Ramos (cell line): ENCODE results near the gene ODC1.
"Not testable (repeated sequence)": the region's sequence is repeated elsewhere in the genome, so short reads cannot be mapped to it uniquely, and the experiment has no call there.

Experiments
- in situ Hi-C: fragments of 300-500 bp; cut with MboI; formaldehyde crosslinking; loops from one replicate; pipeline ENCODE4 v1.14.3; 2022; ENCODE audit warnings: low sequenced_read_pairs; ENCODE audit not compliant: unreplicated experiment

The ODC1 gene

GRCh38 chr2:10457846-10458598 lies 9.9 kb upstream of the ODC1 start:
- in situ Hi-C loops: no loop called here

DNA sequence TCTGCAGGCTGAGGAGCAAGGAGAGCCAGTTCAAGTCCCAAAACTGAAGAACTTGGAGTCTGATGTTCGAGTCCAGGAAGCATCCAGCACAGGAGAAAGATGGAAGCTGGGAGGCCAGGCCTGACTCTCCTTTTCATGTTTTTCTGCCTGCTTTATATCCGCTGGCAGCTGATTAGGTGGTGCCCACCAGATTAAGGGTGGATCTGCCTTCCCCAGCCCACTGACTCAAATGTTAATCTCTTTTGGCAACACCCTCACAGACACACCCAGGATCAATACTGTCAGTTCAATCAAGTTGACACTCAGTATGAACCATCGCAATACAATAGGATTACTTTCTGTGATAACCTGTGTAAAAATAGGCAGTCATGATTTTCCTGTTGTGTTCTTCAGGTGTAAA lies 9.1 kb upstream of the ODC1 start:
- in situ Hi-C loops: not testable (repeated sequence)

GRCh38 chr2:10454505-10454904 lies 6.4 kb upstream of the ODC1 start:
- in situ Hi-C loops: no loop called here

- in situ Hi-C loops: no loop called here
Observed at GRCh38 chr2:10453905-10454298, 5.8 kb upstream of the ODC1 start.

DNA sequence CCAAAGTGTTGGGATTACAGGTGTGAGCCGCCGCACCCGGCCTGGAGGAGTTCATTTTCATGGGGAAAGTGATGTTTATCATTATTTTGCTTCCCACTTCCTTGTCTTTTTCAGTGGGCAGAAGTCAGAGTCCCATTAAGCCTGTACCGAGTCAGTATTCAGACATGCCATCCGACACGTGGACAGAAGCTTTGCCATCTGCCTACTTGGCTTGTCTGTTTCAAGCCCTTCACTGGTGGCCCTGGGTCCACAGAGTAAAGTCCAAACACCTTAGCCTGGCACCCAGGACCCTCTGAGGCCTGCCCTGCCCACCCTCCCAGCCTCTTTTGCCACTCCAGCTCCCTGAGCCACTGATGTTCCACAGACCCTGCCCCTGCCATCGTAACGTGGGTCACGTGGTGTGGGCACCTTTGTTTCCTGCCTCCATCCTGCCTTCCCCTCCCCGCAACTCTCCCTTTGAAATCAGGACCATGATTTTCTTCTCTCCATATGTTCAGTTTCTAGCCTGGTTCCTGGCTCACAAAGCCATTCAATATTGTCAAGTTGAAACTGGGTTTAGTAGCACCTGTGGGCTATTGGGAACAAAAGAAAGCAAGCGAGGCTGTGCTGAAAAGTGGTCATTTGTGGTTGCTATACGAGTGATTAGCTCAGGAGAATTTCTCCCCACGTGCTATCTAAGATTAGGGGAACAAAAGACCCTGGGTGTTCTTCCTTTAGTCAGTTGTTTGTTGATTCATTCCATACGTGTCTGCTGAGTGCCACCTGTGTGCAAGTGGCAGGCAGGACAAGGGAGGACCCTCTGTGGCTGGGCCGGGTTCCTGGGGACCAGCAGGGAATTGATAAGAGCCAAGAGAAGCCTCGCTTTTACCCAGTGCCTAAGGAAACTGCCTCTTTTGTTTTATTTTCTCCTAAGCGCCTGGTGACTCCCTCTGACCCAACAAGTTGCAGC lies 5.1 kb upstream of the ODC1 start:
- in situ Hi-C loops: no loop called here

DNA sequence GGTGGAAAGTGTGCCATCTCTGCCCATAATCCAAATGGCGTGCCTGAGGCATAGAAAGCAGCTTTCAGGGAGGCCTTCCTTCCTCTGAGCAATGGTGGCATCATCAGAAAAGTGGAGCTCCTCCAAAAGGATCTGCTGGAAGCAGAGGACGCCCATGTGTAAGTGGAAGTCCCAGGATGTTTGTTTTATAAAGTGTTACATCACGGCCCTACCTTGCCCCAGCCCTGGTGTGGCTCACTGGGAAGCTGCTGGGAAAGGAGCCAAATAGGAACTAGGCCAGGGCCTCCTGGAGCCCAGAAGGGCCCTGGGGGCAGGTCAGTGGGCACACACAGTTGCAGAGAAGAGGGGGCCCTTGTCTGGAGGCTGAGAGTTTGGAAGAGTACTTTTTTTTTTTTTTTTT lies 4.2 kb upstream of the ODC1 start:
- in situ Hi-C loops: no loop called here

- in situ Hi-C loops: no loop called here
Observed at GRCh38 chr2:10451819-10452218, 3.7 kb upstream of the ODC1 start.

- in situ Hi-C loops: loop anchor here (25.0 kb wide), 1 partner anchor 613 kb away; the partner anchor contains the start of gene TAF1B
Observed at GRCh38 chr2:10449838-10450691, 1.9 kb upstream of the ODC1 start.

- in situ Hi-C loops: loop anchor here (25.0 kb wide), 1 partner anchor 612 kb away; the partner anchor contains the start of gene TAF1B
Observed at GRCh38 chr2:10449486-10449831, 1.3 kb upstream of the ODC1 start.

DNA sequence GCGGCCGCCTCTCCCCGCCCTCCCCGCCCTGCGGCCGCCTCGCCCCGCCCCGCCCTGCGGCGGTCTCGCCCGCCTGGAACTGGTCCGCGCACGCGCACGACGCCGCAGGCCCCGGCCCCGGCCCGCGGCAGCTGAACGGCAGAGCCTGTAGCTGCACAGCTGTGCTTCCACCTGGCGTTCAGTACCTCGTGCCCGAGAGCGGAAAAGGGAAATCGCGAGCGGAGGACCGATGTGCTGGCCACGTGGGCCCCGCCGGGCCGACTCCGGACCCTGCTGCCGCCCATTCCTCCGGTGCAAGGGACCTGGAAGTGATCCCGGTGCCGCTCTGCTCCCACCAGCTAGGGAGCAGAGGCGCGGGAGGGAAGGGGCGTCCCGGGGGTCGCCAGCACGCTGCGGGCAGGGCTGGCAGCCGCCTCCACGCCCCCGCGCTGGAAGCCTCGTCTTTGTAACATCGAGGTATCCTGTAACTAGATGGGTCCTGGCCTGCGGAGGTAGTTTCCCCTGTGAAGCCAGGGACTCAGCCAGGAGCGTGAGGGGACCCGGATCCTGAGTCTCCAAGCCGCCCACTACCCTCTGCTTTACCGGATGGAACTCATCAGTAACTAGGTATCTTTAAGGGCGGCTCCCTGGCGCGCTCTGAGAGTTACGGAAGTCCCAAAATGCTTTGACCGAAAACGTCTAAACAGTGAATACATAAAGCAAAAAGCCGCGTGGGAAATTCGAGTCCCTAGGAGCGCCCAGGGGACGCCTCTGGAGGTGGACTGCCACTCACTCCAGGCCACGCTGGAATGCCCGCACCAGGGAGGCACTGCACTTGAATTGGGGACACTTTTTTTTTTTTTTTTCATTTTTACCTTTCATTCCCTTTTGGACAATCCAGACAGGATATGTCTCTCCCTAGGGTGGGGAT lies 704 bp upstream of the ODC1 start:
- in situ Hi-C loops: loop anchor here (25.0 kb wide), 1 partner anchor 612 kb away; the partner anchor contains the start of gene TAF1B

- in situ Hi-C loops: loop anchor here (25.0 kb wide), 1 partner anchor 610 kb away; the partner anchor contains the start of gene TAF1B
Observed at GRCh38 chr2:10447300-10447894, 730 bp downstream of the ODC1 start.

- in situ Hi-C loops: loop anchor here (25.0 kb wide), 1 partner anchor 609 kb away; the partner anchor contains the start of gene TAF1B
Observed at GRCh38 chr2:10446631-10447030, 1.5 kb downstream of the ODC1 start.

DNA sequence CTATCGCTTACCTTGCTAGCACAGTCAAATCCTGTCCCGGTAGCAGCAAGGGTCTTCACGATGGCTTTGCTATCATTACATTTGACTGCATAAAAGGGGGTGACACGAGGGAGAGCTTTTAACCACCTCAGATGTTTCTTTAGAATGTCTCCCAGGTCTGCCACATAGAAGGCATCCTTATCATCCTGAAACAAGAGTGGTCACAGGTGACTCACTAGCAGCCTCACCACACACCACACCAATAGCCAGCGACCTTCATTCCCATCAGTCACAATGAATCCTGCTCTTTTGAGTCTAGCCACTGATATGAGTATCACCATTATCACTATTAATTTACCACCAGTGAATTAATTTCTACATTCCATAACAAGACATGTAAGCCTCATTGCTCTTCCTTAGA lies 3.7 kb downstream of the ODC1 start:
- in situ Hi-C loops: loop anchor here (25.0 kb wide), 1 partner anchor 607 kb away; the partner anchor contains the start of gene TAF1B

- in situ Hi-C loops: loop anchor here (25.0 kb wide), 1 partner anchor 605 kb away; the partner anchor contains the start of gene TAF1B
Observed at GRCh38 chr2:10442469-10443126, 5.5 kb downstream of the ODC1 start.

DNA sequence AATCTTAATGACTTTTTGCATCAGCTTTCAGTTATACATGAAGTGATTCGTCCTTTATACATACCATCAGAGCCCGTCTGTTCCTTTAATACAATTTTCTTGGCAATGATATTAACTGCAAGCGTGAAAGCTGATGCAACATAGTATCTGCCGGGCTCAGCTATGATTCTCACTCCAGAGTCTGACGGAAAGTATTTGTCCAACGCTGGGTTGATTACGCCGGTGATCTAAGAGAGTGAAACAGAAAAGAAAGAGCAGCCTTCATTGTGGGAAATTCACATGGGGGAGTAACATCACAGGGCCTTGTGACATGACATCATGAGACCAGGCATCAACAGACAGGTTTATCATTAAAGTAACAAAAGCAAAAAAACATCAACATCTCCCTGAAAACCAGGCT lies 6.2 kb downstream of the ODC1 start:
- in situ Hi-C loops: loop anchor here (25.0 kb wide), 1 partner anchor 605 kb away; the partner anchor contains the start of gene TAF1B

DNA sequence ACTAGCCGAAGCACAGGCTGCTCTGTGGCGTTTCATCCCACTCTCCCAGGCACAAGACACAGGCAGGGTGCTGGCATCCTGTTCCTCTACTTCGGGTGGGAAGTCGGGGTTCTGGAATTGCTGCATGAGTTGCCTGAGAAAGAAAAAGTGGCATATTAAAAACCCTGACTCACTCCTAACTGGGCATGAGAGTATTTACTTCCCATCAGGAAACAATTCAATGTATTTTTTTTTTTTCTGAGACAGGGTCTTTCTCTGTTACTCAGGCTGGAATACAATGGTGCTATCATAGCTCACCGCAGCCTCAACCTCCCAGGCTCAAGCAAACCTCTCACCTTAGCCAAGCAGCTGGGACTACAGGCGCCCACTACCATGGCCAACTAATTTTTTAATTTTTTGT lies 7.4 kb downstream of the ODC1 start:
- in situ Hi-C loops: loop anchor here (25.0 kb wide), 1 partner anchor 603 kb away; the partner anchor contains the start of gene TAF1B

DNA sequence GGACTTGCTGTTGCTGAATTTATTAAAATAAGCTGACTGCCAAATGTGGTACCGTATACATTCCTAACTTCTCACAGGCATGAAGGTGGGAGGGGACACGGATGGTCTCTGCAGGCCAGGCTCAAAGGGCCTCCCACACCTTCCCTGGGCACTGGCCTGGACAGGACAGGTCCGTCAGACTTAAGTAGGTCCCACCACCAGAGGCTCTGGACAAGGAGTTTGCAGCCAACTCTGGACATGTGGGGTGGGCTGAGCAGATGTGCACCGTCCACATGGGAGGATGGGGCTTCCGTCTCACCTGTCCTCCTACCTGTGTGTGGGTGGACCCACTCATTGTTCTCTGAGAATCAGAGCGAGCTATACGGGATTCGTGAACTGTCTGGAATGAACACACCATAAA lies 8.2 kb downstream of the ODC1 start:
- in situ Hi-C loops: loop anchor here (25.0 kb wide), 1 partner anchor 603 kb away; the partner anchor contains the start of gene TAF1B
